H1 (cell line): ENCODE results near the gene ABHD11.

ENCODE experiments used
- CTCF ChIP-seq, 3 experiments: IDR thresholded peaks; 1 replicate in 2 of 3; 2 replicates in 1 of 3; pipeline versions ENCODE4 v1.5.1 to v1.6.1; 2011; ENCODE audit warnings: low read length in 3 of 3, mild to moderate bottlenecking in 3 of 3, inconsistent platforms in 2 of 3, low read depth in 1 of 3, moderate library complexity in 1 of 3; ENCODE audit not compliant: insufficient read depth in 1 of 3; ENCODE audit errors: control extremely low read depth in 1 of 3
- EZH2 ChIP-seq: fragments of 200-600 bp; sonication (generic); IDR thresholded peaks from 2 replicates; pipeline ENCODE4 v1.7.1; 2012; ENCODE audit warnings: low read depth, mild to moderate bottlenecking, moderate library complexity, low read length, inconsistent platforms; ENCODE audit not compliant: severe bottlenecking
- GABPA ChIP-seq: IDR thresholded peaks from 2 replicates; pipeline ENCODE4 v1.6.1; 2011; ENCODE audit warnings: mild to moderate bottlenecking, low read length, moderate library complexity, borderline replicate concordance; ENCODE audit not compliant: insufficient read depth
- KDM5A ChIP-seq: fragments of 200-600 bp; IDR thresholded peaks from 2 replicates; pipeline ENCODE4 v1.7.1; 2012; ENCODE audit warnings: mild to moderate bottlenecking, low read length, inconsistent platforms, mixed read lengths
- MAX ChIP-seq: IDR thresholded peaks from 2 replicates; pipeline ENCODE4 v1.6.1; 2012; ENCODE audit warnings: inconsistent platforms
- SP1 ChIP-seq: IDR thresholded peaks from 2 replicates; pipeline ENCODE4 v1.6.1; 2011; ENCODE audit warnings: low read depth, low read length
- SP2 ChIP-seq: IDR thresholded peaks from 2 replicates; pipeline ENCODE4 v1.6.1; 2012; ENCODE audit warnings: mild to moderate bottlenecking, low read length, inconsistent platforms
- ZNF274 ChIP-seq: IDR thresholded peaks from 2 replicates; pipeline ENCODE4 v1.7.0; 2012; ENCODE audit warnings: low read length, borderline replicate concordance; ENCODE audit errors: extremely low read depth

- TF ChIP-seq ZNF274 (no peak), EZH2 (no peak), KDM5A (no peak), CTCF (IDR thresholded peaks at IDR 0.05; ENCODE audit: control extremely low read depth in 1 of 3, insufficient read depth in 1 of 3, low read depth in 1 of 3, low read length in 3 of 3) (no peak), GABPA (no peak), MAX (no peak), SP1 (no peak), SP2 (no peak)
Measured at GRCh38 chr7:73708961-73709549, 29.5 kb downstream of the ABHD11 start.
